Metanephros (tissue), 2 donors: ENCODE data around the gene GNG7. TPM values are rescaled to one million over a fixed set of nuclear protein-coding genes. Genes with fewer than 3 reads are reported as not detected.

Experiments
- small RNA-seq: library from RNA; depleted of rRNA; stranded (forward); fragments of <200 nt; gene quantifications from one replicate; pipeline ENCODE3, GENCODE V24; 2014; ENCODE audit warnings: low replicate concordance
- total RNA-seq: library from RNA; depleted of rRNA; stranded (reverse); fragments of >200 nt; gene quantifications from one replicate; pipeline ENCODE4 v1.2.3, GENCODE V29; 2014

GNG7 gene
- 6.3 TPM for total RNA-seq

DNA sequence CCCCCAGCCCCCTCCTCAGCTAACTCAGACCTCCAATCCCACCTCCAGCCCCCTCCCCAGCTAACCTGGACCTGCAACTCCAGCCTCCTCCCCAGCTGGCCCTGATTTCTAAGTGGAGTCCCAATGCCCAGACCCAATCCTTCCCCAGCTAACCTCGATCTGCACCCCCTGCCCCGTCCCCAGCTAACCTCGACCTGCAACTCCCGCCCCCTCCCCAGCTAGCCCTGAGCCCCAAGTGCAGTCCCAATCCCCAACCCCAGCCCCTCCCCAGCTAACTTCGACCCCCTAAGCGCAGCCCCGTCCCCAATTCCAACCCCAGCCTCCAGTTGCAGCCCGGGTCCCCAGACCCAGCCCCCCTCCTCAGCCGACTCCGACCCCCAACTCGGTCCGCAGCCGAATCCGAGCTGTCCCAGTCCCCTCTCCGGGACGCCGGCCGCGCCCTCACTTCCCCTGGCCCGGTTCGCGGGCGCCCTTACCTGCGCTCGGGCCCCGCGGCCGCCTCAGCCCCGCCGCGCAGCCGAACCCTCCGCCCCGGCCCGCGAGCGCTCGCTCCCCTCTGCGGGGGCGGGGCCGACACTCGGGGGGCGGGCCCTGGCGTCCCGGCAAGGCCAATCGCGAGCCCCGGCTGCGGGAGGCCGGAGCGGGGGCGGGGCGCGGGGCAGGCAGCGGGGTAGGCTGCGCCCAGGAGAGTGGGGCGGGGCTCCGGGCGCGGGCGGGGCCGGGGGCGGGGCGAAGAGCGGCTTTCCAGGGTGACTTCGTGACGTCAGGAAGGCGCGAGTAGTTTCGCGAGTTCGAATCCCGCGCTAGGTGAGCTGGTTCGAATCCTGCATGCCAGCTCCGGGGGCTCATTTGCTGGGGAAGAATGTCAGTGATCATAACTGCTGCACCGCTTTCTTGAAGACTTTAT is at the start of gene GNG7:
Gene GNG7 (minus strand): TSS at position 525 of the 907 bp plus-strand sequence. CDS start 182,006 bp downstream, outside the sequence.

DNA sequence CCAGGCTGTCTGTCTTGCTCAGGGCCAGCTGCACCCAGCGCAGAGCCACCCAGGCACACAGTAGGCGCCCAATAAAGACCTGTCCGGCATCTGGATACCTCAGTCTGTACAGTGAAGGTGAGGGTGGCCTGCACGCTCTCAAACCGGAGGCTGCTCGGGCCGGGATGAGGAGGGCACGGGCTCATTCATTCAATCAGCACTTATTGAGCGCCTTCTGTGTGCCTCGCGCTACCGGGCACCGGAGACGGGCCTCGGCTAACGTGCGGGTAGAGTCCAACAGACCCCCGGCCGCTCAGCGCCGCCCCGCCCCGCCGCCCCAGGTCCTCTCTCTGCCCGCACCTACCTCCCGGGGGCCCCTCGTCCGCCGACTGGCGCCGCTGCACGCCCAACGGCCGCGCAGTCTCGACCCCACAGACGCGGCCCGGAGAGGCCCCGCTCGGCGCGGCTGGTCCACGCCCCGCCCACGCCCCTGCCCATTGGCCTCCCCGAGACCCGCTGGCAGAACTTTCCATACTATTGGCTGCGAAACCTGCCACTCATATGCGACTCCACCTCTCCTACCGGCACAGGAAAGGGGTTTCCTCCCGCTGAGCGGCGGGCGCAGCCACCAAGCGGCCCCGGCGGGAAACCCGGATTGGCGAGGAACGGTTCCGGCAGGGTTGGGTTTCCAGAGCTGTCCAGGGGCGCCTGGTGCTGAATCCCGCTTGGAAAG is 37.3 kb upstream of the GNG7 start, which contains the start of gene SLC39A3:
Gene SLC39A3 (minus strand): TSS at position 416 of the 712 bp plus-strand sequence. CDS start 2,760 bp downstream, outside the sequence.

DNA sequence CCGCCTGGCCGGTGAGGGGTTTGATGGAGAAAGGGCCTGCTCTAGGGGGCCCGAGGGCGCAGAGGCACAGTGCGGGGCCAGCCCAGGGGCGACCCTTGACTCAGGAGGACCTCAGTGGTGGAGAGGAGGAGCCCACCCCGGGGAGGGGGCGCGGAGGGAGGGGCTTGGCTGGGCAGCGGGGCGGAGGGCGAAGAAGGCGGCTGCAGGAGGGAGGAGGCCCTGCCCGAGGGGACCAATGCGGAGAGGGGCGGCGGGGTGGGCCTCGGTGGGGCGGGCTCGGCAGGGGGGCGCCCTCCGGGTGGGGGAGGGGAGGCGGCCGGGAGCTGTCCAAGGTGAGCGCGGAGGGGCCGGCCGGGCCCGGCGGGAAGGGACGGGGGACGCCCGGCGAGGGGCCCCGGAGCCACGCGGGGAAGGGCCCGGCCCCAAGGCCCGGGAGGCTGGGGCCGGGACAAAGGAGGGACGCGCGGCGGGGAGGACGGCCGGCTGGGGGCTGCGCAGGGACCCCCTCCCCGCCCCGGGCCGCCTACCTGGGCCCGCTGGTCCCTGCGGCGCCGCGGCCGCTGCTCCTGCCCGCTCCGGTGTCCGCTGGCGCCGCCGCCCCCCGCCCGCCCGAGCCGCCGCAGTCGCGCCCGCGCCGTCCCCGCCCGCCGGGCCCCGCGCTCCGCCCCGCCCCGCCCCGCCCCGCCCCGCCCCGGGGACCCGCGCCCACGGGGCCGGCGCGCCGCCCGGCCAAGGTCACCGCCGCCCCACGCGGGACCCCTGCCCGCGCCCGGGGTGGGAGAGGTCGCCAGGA is 18.5 kb upstream of the GNG7 start, which contains the start of gene DIRAS1:
Gene DIRAS1 (minus strand): TSS at position 596 of the 793 bp plus-strand sequence. CDS start 3,566 bp downstream, outside the sequence.

DNA sequence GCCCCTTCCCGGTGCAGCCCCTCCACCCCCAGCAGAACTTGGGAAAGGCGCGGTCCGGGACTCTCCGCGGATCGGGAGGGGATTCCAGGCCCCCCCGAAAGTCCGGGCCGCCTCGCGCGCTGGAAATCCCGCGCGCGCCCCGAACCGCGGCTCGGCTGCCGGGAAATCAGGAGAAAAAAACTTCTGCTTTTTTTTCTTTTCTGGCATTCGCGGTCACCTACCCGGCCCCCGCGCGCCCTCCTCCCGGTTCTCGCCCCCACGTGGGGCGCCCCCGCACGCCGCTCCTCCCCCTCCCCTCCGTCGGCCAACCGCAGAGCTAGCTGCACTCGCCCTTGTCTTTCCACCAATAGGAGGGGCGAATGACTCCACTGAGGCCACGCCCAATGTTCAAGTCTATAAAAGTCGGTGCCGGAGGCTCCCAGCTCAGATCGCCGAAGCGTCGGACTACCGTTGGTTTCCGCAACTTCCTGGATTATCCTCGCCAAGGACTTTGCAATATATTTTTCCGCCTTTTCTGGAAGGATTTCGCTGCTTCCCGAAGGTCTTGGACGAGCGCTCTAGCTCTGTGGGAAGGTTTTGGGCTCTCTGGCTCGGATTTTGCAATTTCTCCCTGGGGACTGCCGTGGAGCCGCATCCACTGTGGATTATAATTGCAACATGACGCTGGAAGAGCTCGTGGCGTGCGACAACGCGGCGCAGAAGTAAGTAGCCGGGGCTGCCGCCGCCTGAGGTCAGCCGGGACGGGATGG is 226.6 kb downstream of the GNG7 start, which contains the start of gene GADD45B:
Gene GADD45B (plus strand): TSS at position 426 of the 749 bp plus-strand sequence. CDS start 232 bp downstream, at position 658.

Small RNAs within 50 kb of the gene (small RNA-seq; reads per million reads assigned to genes)
- gene MIR7850 (not detected), gene RN7SL121P (not detected), gene RNU6-993P (not detected)

Other genes starting within 250 kb of the GNG7 start
- 48.4 TPM for gene LMNB2, start 245.7 kb downstream of the GNG7 start, total RNA-seq
- gene GADD45B, start 226.6 kb downstream of the GNG7 start, total RNA-seq = 73.0 TPM
- 1.6 TPM for gene DIRAS1, start 18.7 kb upstream of the GNG7 start, total RNA-seq
- gene SLC39A3, start 37.3 kb upstream of the GNG7 start, total RNA-seq = 24.8 TPM
- 52.5 TPM for gene SGTA, start 80.6 kb upstream of the GNG7 start, total RNA-seq
- gene THOP1, start 82.8 kb upstream of the GNG7 start, total RNA-seq = 64.0 TPM
- 9.1 TPM for gene ZNF554, start 117.2 kb upstream of the GNG7 start, total RNA-seq
- 16.7 TPM for gene ZNF555, start 138.8 kb upstream of the GNG7 start, total RNA-seq
- 9.3 TPM for gene ZNF556, start 164.6 kb upstream of the GNG7 start, total RNA-seq
- gene ZNF57, start 198.2 kb upstream of the GNG7 start, total RNA-seq = 6.1 TPM
- gene ZNF77, start 242.3 kb upstream of the GNG7 start, total RNA-seq = 9.3 TPM